NCI-H82 treated with DMSO at 0.1 percent for 48 hours (cell line): ENCODE data around the gene UNC13D.

Source experiments
- DNase-seq: peaks from one replicate; lab custom pipeline; 2025; ENCODE audit not compliant: unreplicated experiment; lab: John Stamatoyannopoulos, UW

UNC13D gene

DNA sequence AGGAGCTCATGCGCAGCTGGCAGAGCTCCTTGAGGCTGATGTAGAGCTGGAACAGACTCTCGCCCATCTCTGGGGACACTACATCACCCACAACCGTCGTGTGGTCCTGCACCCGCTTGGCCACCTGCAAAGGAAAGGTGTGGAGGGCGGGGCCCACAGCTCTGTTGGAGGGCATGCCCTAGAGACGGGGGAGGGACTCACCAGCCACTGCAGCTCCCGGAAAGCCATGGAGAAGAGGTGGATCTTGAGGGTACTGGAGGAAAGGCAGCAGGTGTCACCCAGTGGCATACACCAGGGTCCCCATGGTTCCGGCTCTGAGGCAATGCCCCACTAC is 8.6 kb downstream of the UNC13D start:
- DNase-seq, result no peak

DNA sequence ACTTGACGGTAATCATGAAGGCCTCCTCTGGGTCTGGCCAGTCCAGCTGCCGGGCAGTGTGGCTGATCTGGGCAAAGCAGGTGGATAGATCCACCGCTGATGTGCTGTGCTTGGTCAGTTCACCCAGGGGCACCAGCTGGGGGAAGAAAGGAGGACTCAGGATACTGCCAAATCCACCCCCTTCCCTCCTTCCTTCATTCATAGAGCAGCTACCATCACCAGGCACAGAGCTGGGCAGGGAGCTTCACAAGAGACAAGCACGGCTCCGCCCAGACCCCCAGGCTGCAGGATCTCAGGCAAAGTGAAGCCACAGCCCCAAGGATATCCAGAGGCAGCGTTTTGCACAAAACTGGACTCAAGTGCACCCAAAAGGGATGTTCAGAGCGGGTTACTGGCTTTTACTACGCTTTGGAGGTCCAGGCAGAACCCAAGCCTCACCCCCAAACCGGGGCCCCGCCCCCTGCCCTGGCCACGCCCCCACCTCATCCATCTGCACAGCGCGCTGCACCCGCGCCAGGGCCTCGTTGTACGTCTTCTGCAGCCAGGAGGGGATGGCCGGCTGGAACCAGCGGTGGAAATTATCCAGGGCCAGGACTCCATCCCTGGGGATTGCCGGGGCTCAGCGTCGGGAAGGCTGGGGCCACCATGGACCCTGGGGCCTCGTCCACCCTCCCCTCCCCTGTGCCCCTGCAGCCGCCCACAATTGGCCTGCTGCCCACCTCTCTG is 9.1 kb downstream of the UNC13D start:
- no peak for DNase-seq

DNA sequence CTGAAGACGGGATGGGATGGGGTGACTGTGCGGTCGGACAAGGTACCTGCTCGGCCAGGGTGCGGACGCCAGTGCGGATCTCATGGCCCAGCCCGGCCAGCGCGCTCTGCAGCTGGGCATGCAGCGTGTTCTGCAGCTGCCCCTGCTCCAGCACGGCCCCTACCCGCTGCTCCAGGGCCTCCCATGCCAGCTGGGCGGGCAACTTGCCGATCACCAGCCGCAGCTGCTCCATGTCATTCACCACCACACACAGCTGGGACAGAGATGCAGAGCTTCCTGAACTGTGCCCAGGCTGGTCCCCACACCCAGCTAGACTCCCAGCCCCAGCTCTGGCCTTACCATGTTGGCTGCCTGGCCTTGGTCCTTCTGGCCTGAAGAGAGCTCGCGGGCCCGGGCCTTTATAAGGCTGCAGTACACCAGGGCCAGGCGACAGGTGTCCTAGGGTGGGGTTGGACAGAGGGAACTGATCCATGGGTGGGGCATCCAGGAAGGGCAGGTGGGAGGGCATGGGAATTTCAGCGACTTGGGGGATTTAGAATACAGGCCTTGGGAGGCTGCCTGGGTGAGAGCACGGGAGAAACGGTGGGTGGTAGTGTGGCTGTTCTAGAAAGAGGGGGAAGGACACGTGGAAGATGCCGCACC is 9.8 kb downstream of the UNC13D start:
- no peak for DNase-seq

DNA sequence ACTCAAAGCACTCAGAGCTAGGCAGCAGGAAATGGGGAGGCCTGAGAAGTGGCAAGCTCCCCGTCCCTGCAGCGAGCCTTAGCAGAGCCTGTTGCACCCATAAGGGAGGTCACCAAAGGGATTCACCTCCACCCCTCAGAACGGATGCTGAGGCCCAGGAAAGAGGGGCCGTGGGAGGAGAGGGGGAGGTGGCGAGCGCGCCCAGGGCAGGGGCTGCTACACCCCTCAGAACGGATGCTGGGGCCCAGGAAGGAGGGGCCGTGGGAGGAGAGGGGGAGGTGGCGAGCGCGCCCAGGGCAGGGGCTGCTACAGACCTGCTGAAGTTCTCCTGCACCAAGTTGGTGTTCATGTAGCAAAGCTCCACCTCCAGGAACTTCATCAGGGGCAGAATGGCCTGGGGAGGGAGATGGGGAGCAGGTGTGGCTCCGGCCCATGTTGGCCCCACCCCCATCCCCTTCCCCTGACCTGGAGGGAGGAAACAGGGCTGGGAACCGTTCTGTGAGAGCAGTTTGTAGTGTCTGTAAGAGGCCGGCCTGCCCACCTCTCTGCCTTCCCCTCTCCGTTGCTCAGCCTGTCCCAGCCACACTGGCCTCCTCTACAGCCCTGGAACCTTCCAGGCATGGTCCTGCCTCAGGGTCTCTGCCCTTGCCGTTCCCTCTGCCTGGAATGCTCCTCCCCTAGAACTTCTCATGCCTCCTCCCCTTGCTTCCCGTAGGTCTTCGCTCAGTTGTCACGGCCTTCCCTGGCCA is 11.4 kb downstream of the UNC13D start:
- DNase-seq, result no peak

DNA sequence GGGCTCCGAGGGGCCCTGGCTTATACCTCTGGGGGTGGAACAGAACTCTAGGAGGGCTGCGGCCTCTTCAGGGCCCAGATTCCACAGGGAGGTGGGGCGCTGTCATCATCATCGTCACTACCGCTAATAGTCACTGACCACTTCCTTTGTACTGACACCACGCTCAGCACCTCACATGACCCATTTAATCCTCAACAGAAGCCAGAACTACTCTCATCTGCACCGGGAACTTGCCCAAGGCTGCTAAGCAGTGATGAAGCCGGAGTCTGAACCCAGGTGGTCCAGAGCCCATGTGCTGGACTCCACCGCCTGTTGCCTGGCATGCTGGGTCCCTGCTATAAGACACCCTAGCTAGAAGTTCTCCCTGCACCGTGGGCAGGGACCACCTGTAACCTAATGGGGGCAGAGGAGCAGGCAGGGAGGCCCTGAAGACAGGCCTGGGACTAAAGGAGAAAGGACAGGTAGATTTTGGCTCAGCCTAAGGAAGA is 12.0 kb downstream of the UNC13D start:
- DNase-seq, result no peak

DNA sequence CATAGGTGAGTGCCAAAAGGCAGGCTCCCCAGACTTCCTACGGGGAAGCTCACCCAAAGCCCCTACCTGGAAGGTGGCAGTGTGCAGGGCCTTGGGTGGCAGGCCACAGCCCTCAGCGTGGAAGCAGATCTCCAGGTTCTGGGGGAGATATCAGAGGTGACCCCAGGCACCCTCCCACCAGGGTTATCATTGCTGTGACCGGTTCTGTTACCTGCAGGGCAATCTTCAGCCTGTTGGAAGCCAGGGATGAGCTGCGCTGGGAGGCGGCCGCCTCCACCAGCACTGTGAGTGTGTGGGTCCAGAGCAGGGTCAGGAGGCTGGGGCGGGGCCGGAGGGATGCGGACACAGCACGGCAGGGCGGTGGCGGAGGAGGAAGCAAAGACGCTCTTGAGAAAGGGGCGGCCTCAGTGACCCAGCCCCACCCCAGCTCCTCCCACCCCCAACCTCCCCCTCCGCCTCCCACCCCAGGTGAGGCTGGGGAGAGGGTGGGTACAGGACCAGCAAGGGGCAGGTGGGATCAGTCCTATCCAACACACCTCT is 13.1 kb downstream of the UNC13D start:
- no peak for DNase-seq

DNA sequence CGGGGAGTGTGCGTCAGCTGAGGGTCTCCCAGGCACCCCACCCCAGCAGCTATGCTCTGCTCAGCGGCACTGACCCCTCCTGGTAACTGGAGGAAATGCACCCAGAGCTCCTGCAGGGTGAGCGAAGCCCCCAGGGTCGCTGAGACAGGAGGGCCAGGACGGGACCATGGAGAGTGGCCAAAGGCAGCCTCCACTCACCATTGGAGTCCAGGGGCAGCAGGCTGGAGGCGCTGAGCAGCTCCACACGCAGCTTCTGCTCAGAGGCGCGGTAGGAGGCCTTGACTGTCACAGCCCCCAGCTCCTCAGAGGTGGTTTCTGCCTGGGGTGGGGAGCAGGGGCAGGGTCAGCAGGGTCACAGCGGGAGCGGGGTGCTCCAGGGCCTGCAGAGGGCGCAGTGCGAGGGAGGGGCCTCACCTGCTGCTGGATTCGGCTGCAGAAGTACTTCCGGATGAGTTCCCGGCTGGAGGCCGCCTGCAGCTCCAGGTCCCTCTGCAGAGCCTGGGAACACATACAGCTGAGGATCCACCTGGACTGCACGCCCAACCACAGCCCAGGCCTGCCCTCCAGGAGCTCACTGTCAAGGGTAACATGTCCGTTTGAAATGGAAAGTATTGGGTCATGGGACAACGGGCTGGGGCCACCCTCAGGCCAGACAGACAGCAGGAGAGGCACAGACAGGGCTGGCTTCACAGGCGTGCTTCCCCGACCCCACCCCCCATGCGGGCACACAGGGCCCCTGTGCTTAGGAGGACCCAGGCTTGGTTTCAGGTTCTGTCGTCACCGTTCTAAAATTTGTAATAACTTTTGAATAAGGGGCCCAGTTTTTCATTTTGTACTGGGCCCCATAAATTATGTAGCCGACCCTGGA is 13.8 kb downstream of the UNC13D start:
- DNase-seq, result no peak

DNA sequence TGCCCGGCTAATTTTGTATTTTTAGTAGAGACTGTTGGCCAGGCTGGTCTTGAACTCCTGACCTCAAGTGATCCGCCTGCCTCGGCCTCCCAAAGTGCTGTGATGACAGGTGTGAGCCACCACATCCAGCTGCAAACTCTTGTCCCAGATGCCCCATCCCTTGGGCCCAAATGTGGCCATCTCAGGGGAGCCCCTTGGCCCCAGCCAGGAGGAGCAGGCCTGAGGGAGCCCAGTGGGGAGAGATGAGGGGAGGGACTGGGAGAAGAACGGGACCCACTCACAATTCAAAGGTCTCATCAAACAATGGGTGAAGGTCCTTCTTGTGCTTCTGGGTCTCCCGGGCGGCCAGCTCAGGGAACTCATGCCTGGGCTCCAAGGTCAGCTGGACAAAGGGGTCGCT is 14.5 kb downstream of the UNC13D start:
- DNase-seq, result no peak

DNA sequence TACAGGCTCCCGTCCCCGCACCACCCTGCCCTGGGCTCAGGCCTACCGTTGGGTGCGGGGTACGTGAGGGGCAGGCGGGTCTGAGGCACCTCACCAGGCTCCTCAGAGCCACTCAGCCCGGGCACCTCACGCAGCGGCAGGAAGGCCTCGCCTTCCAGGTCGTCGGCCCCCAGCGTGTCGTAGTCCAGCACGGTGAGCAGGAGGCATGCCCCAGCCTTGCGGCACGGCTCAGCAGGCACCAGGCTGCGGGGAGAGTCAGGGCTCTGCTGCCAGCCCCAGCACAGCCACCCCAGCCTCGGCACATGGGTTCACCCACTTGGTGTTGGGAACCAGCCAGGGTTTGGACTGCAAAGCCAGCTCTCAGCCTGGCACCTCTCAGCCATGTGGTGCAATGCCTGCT is 15.5 kb downstream of the UNC13D start:
- no peak for DNase-seq

DNA sequence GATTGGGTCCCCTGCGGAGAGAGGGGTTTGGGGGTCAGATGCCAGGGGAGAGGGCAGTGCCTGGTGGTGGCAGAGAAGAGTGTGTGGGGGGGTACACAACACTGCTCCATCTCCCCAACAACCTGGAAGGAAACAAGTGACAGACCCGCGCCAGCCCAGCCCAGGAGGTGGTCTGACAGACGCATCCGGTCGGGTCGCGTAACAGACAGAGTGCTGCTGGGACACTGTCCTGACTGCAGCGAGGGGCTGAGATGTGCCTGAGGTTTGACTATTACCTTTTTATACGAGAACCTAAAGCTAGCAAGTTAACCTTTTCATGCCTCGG is 16.2 kb downstream of the UNC13D start:
- no peak for DNase-seq

DNA sequence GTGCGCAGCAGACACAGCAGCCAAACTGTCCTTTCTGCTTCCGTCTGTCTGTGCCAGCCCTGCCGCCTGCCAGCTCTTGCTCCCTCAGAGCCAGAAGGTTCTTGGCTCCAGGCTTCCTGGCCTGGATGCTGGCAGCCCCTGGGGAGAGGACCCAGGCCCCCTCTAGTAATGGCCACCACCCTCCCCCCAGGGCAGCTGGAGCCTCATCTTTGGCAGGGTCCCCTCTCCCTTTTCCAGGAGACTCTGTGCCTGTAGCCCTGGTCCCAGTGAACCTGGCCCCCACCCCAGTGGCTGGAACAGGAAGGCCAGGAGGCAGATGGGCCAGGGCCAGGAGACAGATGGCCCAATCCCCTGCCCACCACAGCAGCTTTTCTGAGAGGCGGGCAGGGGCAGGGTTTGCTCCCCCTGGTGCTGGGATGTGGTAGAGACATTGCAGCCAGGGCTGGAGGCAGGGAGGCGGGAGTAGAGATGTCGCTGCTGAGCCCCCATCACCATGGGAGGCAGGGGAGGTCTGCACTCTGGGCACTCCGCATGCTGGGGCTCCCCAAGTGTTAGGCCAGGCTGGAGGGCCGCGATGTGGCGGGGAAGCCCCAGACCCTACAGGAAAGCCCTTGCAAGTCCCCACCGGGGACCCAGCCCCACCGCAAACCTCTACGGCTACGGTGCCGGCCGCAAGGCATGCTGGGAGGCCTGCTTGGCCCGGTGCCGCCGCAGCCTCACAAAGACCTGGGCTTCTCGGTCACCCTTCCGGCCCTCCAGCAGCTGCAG is 16.7 kb downstream of the UNC13D start:
- peak; percentile 84 for DNase-seq

DNA sequence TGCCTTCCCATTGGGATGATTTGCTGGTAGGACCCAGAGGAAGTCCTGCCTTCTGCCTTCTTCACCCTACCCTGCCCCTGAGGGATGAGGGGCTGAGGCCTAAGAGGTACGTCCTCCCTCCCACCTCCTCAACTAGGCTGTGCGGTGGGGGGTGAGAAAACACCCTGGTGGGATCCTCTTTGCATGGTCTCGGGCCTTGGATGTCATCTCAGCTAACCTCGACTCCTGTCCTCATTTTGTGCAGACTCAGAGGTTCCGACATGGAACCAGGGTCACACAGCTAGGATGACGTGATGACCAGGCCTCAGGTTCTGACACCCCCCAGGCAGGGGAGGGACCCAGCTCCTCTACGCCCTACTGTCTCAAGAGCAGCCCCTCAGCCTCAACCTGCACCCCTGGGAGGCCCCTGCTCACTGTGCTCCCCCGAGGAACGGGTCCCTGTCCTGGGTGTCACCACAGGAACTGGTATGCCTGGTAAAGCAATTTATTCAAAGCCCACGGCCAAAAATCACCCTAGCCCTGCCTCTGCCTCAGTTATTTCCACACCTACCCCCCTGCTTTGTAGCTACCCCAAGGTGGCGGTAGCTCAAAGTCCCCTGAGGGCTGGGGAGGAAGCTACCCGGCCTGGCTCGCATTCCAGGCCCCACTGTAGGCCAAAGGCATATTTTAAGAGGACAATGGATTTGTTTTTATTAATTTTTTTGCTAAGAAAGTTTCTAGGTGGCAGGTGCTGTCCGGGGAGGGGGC is 17.5 kb downstream of the UNC13D start:
- no peak for DNase-seq

DNA sequence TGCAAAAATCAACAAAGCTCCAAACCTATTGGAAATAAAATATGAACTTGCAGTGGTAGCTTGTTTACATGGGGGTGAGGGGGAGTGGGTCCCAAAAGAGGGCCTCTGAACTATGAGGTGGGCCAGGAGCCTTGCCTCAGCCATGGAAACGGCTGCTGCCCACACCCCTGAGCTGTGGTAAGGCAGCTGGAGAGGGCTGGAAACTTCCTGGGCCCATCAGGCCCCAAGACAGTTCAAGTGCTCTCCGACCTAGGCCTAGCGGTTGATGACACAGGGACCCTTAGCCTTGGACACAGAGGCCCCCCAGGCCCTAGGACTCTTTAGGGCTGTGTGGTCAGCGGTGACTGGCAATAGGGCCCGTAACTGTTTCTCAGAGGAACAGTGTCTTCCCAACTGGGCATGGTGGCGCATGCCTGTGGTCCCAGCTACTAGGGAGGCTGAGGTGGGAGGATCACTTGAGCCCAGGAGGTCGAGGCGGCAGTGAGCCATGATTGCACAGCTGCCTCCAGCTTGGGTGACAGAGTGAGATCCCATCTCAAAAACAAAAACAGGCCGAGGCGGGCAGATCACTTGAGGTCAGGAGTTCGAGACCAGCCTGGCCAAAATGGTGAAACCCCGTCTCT is 18.3 kb downstream of the UNC13D start:
- no peak for DNase-seq

DNA sequence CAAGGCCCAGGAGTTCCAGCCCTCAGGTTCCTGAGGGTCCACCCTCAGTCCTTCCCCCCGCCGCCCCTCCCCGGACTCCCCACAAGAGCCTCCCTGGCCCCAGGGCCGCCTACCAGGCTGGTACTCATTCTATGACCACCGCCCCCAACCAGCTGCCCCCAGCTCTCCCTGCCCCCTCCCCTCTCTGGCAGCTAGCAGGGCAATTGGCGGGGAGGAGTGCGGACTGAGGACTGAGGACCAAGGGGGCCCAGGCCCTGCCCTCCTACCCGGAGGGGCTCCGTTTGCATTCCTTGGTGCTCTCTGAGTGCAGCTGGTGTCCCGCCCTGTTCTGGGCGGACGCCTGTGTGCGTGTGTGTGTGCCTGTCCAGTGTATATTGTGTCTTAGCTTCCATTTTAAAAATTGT is 19.1 kb downstream of the UNC13D start:
- no peak for DNase-seq

DNA sequence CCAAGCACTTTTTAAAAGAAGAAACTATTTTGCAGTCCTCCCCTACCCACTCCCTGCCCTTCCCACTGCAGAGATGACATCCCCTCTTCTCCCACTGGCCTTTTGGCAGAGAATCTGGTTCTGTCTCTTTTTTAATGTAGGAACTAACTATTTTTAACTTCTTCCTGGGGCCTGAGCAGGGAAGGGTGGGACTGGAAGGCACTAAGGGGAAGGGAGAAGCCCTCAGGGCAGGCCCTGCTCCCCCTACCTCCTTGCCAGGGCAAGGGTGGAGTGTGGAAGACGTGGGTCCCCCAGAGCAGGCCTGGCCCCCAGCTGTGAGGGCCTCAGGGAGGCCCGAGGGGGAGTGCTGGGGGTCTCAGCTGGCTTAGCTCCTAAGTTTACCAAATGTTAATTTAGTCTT is 19.5 kb downstream of the UNC13D start:
- DNase-seq, result no peak

DNA sequence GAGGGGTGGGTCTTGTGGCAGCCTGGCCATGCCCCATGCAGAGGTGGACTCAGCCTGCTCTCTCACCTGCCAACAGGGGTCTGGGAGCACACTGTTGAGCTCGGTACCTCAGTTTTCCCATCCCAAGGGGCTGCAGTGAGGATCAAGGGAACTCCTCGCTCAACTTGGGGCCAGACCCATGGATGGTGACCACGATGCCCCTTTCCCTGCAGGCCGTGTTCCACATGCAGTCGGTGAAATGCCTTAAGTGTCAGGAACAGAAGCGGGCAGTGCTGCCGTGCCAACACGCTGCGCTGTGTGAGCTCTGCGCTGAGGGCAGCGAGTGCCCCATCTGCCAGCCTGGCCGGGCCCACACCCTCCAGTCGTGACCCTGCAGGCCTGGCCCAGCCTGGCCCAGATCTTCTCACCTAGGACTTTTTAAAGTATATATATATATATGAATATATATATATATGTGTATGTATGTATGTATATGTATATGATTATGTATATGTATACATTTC is 20.1 kb downstream of the UNC13D start:
- no peak for DNase-seq

DNA sequence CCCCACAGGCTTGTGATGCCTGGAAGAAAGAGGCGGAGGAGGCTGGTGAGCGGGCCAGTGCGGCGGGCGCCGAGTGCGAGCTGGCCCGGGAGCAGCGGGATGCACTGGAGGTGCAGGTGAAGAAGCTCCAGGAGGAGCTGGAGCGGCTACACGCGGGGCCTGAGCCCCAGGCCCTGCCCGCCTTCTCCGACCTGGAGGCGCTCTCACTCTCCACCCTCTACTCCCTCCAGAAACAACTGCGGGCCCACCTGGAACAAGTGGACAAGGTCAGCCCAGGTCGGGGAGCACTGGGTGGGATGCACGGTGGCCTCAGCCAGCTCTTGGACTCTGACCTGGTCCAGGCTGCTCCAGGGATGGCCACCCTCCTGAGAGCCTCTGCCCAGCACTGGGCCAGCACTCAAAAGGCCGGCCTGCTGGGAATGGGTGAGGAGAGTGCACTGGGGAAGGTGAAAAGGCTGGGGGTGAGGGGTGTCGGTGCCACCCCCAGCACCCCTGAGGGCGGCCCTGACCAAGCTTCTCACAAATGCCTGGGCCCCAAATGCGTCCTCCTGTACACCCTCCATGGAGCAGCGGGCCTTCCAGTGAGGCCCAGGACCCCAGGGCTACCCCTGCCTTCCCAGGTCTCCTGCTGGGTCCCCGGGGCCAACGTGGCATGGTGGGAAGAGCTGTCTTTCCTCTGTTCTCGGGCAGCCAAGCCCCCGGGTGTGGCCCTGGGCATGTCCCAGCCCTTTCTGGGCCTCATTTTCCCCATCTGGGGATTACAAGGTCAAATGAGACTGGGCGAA is 20.8 kb downstream of the UNC13D start:
- no peak for DNase-seq

DNA sequence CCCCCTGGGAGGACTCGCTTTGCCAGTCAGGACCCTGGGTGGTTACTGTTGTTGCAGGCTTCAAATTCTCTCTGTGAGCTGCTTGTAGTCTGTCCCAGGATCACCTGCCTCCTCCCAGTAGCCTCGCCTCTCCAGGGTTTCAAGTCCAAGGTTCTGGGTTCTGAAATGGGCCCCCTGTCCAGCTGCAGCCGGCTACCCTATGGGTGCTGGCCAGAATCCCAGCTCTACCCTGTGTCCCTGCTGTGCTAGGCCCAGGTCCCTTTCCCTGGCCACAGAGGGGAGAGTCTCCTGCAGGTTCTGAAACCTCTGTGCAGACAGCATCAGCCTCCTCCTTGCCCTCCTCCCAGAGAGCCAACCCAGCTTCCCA is 21.4 kb downstream of the UNC13D start:
- DNase-seq, result no peak
